Heart left ventricle (tissue), 13 donors: ENCODE data around the gene SLC12A5.

Experiments used
- CTCF ChIP-seq, 12 donors: fragments of 200-600 bp; sonication (generic) in 4 of 12; IDR thresholded peaks; one replicate each; pipeline versions ENCODE4 v1.5.0 to v1.8.0; 2018 to 2022; ENCODE audit warnings: antibody characterized with exemption in 12 of 12, mild to moderate bottlenecking in 5 of 12
- POLR2A ChIP-seq, 2 donors: fragments of 450-650 bp; IDR thresholded peaks; one replicate each; pipeline ENCODE4 v1.6.1; 2017; ENCODE audit warnings: antibody characterized with exemption in 2 of 2, mild to moderate bottlenecking in 2 of 2, moderate library complexity in 2 of 2
- donor health status: ischemic (EF 13 %, LVEDD 7.1; RV severe dilation, severe dysfunction).
- donor health status: DM: no; HTN: yes; CAD: no.
- donor health status: DM: no; HTN: no; CAD: no.
- donor health status: ischemic (EF 25% LVEDD 6.9; RV normal size, moderate dysfunction).
- donor health status: ischemic (EF 25% LVEDD 5.7; RV mildly dilated, moderate dysfunction).
- donor health status: ischemic (EF 35%, LVEDD 5.7; RV mildly dilated, moderate dysfunction).
- donor health status: nonischemic (EF 11% LVEDD 7.7; RV severe dilation, severe dysfunction).
- donor health status: DM: yes; HTN: yes; CAD: no.
- donor health status: PGD.
- donor health status: ischemic (EF 29% LVEDD 5.4; RV normal size, mild dysfunction).
- donor health status: nonischemic (EF 23%, LVEDD 6.1; RV moderate dilation, normal function).

GRCh38 chr20:46054606-46055005 is 25.6 kb downstream of the SLC12A5 start:
- no peak for TF ChIP-seq CTCF (IDR thresholded peaks at IDR 0.05)
- TF ChIP-seq POLR2A (IDR thresholded peaks at IDR 0.05), result no peak
